Panc1 (cell line): ENCODE data around the gene GPC1.

Experiments
- CTCF ChIP-seq: fragments of 450-650 bp; IDR thresholded peaks from 2 replicates; pipeline ENCODE4 v1.5.1; 2017; ENCODE audit warnings: mild to moderate bottlenecking
- POLR2AphosphoS5 ChIP-seq: IDR thresholded peaks from 2 replicates; pipeline ENCODE4 v1.6.1; 2012; ENCODE audit warnings: mild to moderate bottlenecking, low read depth, low read length, moderate library complexity
- REST ChIP-seq, 2 experiments: IDR thresholded peaks; 2 replicates each; pipeline ENCODE4 v1.6.1; 2011 to 2012; ENCODE audit warnings: low read depth in 2 of 2, control low read depth in 1 of 2, low read length in 1 of 2, mild to moderate bottlenecking in 1 of 2, moderate library complexity in 1 of 2; ENCODE audit not compliant: insufficient read depth in 1 of 2

DNA sequence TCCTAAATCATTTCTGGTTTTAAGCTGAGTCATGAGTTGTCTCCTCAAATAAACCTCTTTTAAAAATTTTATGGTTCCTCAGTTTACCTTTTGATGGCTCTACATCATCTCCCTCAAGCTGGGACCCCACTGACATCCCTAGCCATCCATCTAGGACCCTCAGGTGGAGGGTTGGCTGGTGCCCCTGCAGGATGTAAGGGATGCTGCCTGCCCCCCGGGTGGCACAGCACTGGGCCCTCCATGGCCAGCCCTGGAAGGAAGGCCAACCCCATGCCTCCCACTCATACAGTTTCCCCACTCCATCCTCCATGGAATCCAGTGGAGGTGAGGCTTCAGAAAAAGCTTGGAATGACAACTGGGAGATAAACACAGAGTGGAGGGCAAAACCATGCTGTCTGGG, 17.2 kb upstream of the GPC1 start:
- no peak for TF ChIP-seq POLR2AphosphoS5
- no peak for TF ChIP-seq CTCF
- no peak for TF ChIP-seq REST (IDR thresholded peaks at IDR 0.05; ENCODE audit: insufficient read depth in 1 of 2, low read depth in 2 of 2, low read length in 1 of 2)
